GM18505 (cell line): ENCODE results near the gene CHMP3.
"Not testable (repeated sequence)": the region's sequence is repeated elsewhere in the genome, so short reads cannot be mapped to it uniquely, and the experiment has no call there.

ENCODE experiments used
- ATAC-seq: cut with Tn5 transposase; IDR thresholded peaks from one replicate; pipeline ENCODE4 v1.9.1; 2021; ENCODE audit not compliant: unreplicated experiment
- POLR2A ChIP-seq: IDR thresholded peaks from 4 replicates; pipeline ENCODE4 v1.6.1; 2011; ENCODE audit warnings: borderline replicate concordance; ENCODE audit not compliant: insufficient read depth, insufficient read length; ENCODE audit errors: extremely low read depth

CHMP3 gene

GRCh38 chr2:86512034-86512433 lies 51.2 kb downstream of the CHMP3 start:
- no peak for ATAC-seq
- no peak for TF ChIP-seq POLR2A

- TF ChIP-seq POLR2A = no peak
- ATAC-seq = no peak
Measured at GRCh38 chr2:86510436-86510933, 52.8 kb downstream of the CHMP3 start.

GRCh38 chr2:86507600-86507999 lies 55.6 kb downstream of the CHMP3 start:
- no peak for TF ChIP-seq POLR2A
- ATAC-seq = no peak

GRCh38 chr2:86500325-86501083 lies 62.7 kb downstream of the CHMP3 start:
- ATAC-seq = no peak
- no peak for TF ChIP-seq POLR2A

- no peak for TF ChIP-seq POLR2A
- no peak for ATAC-seq
Measured at GRCh38 chr2:86499326-86499725, 63.9 kb downstream of the CHMP3 start.

GRCh38 chr2:86498468-86499260 lies 64.6 kb downstream of the CHMP3 start:
- TF ChIP-seq POLR2A = no peak
- no peak for ATAC-seq

- not testable (repeated sequence) for ATAC-seq
Measured at GRCh38 chr2:86496391-86496790, 66.9 kb downstream of the CHMP3 start.

- no peak for ATAC-seq
- TF ChIP-seq POLR2A = no peak
Measured at GRCh38 chr2:86492048-86492453, 71.2 kb downstream of the CHMP3 start.

GRCh38 chr2:86491088-86491487 lies 72.2 kb downstream of the CHMP3 start:
- no peak for ATAC-seq
- TF ChIP-seq POLR2A = no peak

GRCh38 chr2:86490245-86490644 lies 73.0 kb downstream of the CHMP3 start:
- ATAC-seq = no peak
- TF ChIP-seq POLR2A = no peak

GRCh38 chr2:86489542-86489941 lies 73.7 kb downstream of the CHMP3 start:
- no peak for TF ChIP-seq POLR2A
- ATAC-seq = no peak

GRCh38 chr2:86488561-86489250 lies 74.5 kb downstream of the CHMP3 start:
- ATAC-seq = no peak
- no peak for TF ChIP-seq POLR2A

- ATAC-seq = no peak
- TF ChIP-seq POLR2A = no peak
Measured at GRCh38 chr2:86487062-86487461, 76.2 kb downstream of the CHMP3 start.
